Nephron progenitor cell (in vitro differentiated cells): Measurements from ENCODE around the gene BBC3.
A peak's percentile ranks its signal among the peaks of the same experiment; 100 is the strongest.
"Not testable (repeated sequence)": the region's sequence is repeated elsewhere in the genome, so short reads cannot be mapped to it uniquely, and the experiment has no call there.

Experiments used
- DNase-seq: peaks from one replicate; pipeline ENCODE4 v3.0.0; 2021
- H3K27ac Mint-ChIP-seq: 2 replicates; pipeline ENCODE4 v1.8.0; 2021; ENCODE audit warnings: mild to moderate bottlenecking, moderate library complexity, mixed read lengths
- H3K27me3 Mint-ChIP-seq: 2 replicates; pipeline ENCODE4 v1.8.0; 2021; ENCODE audit warnings: mild to moderate bottlenecking, low read depth, mixed read lengths; ENCODE audit not compliant: poor library complexity
- H3K36me3 Mint-ChIP-seq: 2 replicates; pipeline ENCODE4 v1.8.0; 2021; ENCODE audit warnings: low read depth, mixed read lengths
- H3K4me1 Mint-ChIP-seq: 2 replicates; pipeline ENCODE4 v1.8.0; 2021; ENCODE audit warnings: mixed read lengths
- H3K4me3 Mint-ChIP-seq: 2 replicates; pipeline ENCODE4 v1.8.0; 2021; ENCODE audit warnings: mild to moderate bottlenecking, moderate library complexity, mixed read lengths
- H3K9me3 Mint-ChIP-seq: 2 replicates; pipeline ENCODE4 v1.8.0; 2021; ENCODE audit warnings: mild to moderate bottlenecking, moderate library complexity, mixed read lengths
- TF ChIP-seq, protein P1 (sequence below): fragments of 200-600 bp; sonication (generic); IDR thresholded peaks from 2 replicates; pipeline ENCODE4 v1.5.0; 2021; ENCODE audit warnings: antibody characterized with exemption

Gene BBC3, protein sequence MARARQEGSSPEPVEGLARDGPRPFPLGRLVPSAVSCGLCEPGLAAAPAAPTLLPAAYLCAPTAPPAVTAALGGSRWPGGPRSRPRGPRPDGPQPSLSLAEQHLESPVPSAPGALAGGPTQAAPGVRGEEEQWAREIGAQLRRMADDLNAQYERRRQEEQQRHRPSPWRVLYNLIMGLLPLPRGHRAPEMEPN

DNA sequence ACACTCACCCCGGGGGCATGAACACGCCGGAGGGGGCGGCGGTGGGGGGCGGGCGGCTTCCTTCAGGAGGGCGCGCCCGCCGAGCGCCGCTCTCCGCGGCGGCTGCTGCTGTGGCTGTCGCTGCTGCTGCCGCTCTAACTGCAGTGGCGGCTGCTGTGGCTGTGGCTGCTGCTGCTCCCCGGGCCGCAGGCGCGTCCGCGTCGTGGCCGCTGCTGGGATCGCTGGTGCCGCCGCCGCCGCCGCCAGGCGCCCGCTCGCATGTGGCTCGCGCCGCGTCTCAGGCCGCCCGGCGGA lies at the start of gene BBC3:
TSS of gene BBC3 (minus strand) at position 279 of the 294 bp plus-strand sequence. CDS start 2,768 bp downstream, outside the sequence.
- Mint-ChIP-seq H3K36me3 (no peaks in the 10 kb centered on the region), H3K27me3 (peaks cover 9% of the 10 kb centered on the region), H3K9me3 (no peaks in the 10 kb centered on the region), H3K27ac (peak within 1 kb of the TSS; percentile 62), H3K4me3 (peak within 1 kb of the TSS; percentile 80), H3K4me1 (peaks cover 19% of the 10 kb centered on the region)
- no peak for DNase-seq
- TF ChIP-seq, protein P1, sequence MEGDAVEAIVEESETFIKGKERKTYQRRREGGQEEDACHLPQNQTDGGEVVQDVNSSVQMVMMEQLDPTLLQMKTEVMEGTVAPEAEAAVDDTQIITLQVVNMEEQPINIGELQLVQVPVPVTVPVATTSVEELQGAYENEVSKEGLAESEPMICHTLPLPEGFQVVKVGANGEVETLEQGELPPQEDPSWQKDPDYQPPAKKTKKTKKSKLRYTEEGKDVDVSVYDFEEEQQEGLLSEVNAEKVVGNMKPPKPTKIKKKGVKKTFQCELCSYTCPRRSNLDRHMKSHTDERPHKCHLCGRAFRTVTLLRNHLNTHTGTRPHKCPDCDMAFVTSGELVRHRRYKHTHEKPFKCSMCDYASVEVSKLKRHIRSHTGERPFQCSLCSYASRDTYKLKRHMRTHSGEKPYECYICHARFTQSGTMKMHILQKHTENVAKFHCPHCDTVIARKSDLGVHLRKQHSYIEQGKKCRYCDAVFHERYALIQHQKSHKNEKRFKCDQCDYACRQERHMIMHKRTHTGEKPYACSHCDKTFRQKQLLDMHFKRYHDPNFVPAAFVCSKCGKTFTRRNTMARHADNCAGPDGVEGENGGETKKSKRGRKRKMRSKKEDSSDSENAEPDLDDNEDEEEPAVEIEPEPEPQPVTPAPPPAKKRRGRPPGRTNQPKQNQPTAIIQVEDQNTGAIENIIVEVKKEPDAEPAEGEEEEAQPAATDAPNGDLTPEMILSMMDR, result no peak

- Mint-ChIP-seq H3K4me3 (no peak overlapping the region), H3K27me3 (peaks cover 11% of the 10 kb centered on the region), H3K36me3 (peaks cover 12% of the 10 kb centered on the region), H3K27ac (no peak overlapping the region), H3K9me3 (no peaks in the 10 kb centered on the region), H3K4me1 (peaks cover 27% of the 10 kb centered on the region)
- TF ChIP-seq, protein P1, result peak; percentile 19
- DNase-seq, result peak; percentile 46
These were observed 49.3 kb upstream of the BBC3 start for GRCh38 chr19:47280183-47280797.

DNA sequence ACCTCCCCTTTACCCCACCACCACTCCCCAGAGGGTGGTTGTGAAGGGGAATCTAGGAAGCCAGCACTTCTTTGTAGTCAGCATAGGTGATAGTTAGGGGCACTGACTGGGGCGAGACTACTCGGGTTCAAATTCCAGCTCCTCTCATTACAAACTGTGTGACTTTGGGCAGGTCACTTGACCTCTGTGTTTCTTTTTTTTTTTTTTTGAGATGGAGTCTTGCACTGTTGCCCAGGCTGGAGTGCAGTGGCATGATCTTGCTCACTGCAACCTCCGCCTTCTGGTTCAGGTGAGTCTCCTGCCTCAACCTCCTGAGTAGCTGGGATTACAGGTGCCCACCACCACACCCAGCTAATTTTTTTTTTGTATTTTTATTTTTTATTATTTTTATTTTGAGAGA lies 45.5 kb upstream of the BBC3 start:
- H3K4me3 Mint-ChIP-seq, H3K27ac Mint-ChIP-seq, H3K9me3 Mint-ChIP-seq, DNase-seq: not testable (repeated sequence)
- Mint-ChIP-seq H3K4me1 (peaks cover 39% of the 10 kb centered on the region), H3K36me3 (peaks cover 12% of the 10 kb centered on the region), H3K27me3 (peaks cover 16% of the 10 kb centered on the region)

DNA sequence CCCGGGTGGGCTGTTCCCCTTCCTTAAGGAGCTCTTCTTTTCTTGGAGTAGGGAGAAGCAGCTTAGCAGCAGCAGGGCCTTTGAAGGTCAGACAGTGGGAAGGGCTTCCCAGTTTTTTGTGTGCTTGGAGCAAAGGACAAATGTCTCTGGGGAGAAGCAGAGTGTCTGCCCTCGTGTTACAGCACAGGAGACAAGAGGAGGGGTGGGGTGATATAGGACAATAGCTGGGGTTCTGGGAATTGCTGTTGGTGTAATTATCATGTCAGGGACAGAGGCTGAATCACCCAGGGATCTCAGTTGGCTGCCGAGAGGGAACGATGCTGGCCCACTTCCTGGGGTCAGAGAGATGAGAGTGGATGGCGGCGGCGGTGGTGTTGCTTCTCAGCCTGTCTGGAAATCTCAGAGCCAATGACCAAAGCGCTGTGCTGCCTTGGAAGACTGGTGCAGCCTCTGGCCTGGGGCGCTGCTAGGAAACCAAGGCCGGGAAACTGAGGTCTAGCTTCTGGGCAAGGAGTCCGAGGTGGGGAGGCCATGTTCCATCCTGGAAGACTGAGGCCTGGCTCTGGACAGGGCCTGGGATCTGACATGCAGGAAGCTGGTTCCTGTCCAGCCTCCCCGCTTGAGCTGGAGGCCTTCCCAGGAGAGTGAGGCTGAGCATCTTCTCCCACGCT lies 44.9 kb upstream of the BBC3 start:
- Mint-ChIP-seq H3K36me3 (peaks cover 15% of the 10 kb centered on the region), H3K27ac (no peak overlapping the region), H3K9me3 (no peaks in the 10 kb centered on the region), H3K4me3 (peak overlapping the region; percentile 84), H3K27me3 (peaks cover 16% of the 10 kb centered on the region), H3K4me1 (peaks cover 45% of the 10 kb centered on the region)
- TF ChIP-seq, protein P1, result no peak
- DNase-seq, result no peak

- peaks cover 23% of the 10 kb centered on the region for H3K36me3 Mint-ChIP-seq
- no peaks in the 10 kb centered on the region for H3K9me3 Mint-ChIP-seq
- TF ChIP-seq, protein P1, result no peak
- peak; percentile 66 for DNase-seq
- H3K27me3 Mint-ChIP-seq, result peaks cover 16% of the 10 kb centered on the region
- peak overlapping the region; percentile 84 for H3K4me3 Mint-ChIP-seq
- no peak overlapping the region for H3K27ac Mint-ChIP-seq
- peaks cover 49% of the 10 kb centered on the region for H3K4me1 Mint-ChIP-seq
These were observed 44.1 kb upstream of the BBC3 start for GRCh38 chr19:47274891-47275761.
